Measurements from ENCODE around the gene FSTL4. TPM values are rescaled to one million over a fixed set of nuclear protein-coding genes. Genes with fewer than 3 reads are reported as not detected.

The FSTL4 gene
- total and polyA plus RNA-seq, 2 of the 13 experiments (the other 11 are each of a cell fraction or from before 2014, with no cell fraction given), result 2.1 to 3.0 TPM

GRCh38 chr5:133565993-133566392 is 46.3 kb downstream of the FSTL4 start (continued):
- TF ChIP-seq KIAA2018 (CRISPR knock-in tag; IDR thresholded peaks at IDR 0.05; ENCODE audit: borderline replicate concordance) (no peak), MLLT10 (CRISPR knock-in tag; IDR thresholded peaks at IDR 0.05) (no peak), ZNF562 (CRISPR knock-in tag; IDR thresholded peaks at IDR 0.05; ENCODE audit: borderline replicate concordance) (no peak), PBX3 (CRISPR knock-in tag; IDR thresholded peaks at IDR 0.05; ENCODE audit: borderline replicate concordance) (no peak), ZFP90 (CRISPR knock-in tag; IDR thresholded peaks at IDR 0.05; ENCODE audit: borderline replicate concordance) (no peak), RBM22 (optimal IDR thresholded peaks at IDR 0.05; ENCODE audit: low read length) (no peak), TRAFD1 (CRISPR knock-in tag; IDR thresholded peaks at IDR 0.05; ENCODE audit: borderline replicate concordance) (no peak), MAX (IDR thresholded peaks at IDR 0.05) (no peak), DPF2 (CRISPR knock-in tag; IDR thresholded peaks at IDR 0.05; ENCODE audit: borderline replicate concordance, low read depth) (no peak), MED1 (CRISPR knock-in tag; IDR thresholded peaks at IDR 0.05) (no peak), RXRA (CRISPR knock-in tag; IDR thresholded peaks at IDR 0.05) (no peak), TCF7 (IDR thresholded peaks at IDR 0.05; ENCODE audit: low read depth) (no peak), HNF4A (CRISPR knock-in tag; IDR thresholded peaks at IDR 0.05) (no peak), ZFP36 (IDR thresholded peaks at IDR 0.05; ENCODE audit: borderline replicate concordance, low read depth, low read length, partially characterized antibody) (no peak), MTF2 (CRISPR knock-in tag; IDR thresholded peaks at IDR 0.05; ENCODE audit: borderline replicate concordance) (no peak), NKX3-1 (CRISPR knock-in tag; IDR thresholded peaks at IDR 0.05) (no peak), MBD4 (IDR thresholded peaks at IDR 0.05; ENCODE audit: borderline replicate concordance, low read length) (no peak), ZNF556 (CRISPR knock-in tag; IDR thresholded peaks at IDR 0.05; ENCODE audit: borderline replicate concordance) (no peak)

All from HepG2 (cell line).